GM19328 (cell line): ENCODE measurements around the gene TMEM271.

ENCODE experiments used
- ATAC-seq: cut with Tn5 transposase; IDR thresholded peaks from one replicate; pipeline ENCODE4 v1.9.1; 2021; ENCODE audit warnings: mild to moderate bottlenecking, moderate library complexity; ENCODE audit not compliant: unreplicated experiment

TMEM271 gene

GRCh38 chr4:535181-535923 lies 40.7 kb downstream of the TMEM271 start:
- no peak for ATAC-seq

GRCh38 chr4:534576-535151 lies 41.4 kb downstream of the TMEM271 start:
- no peak for ATAC-seq

GRCh38 chr4:534101-534575 lies 42.0 kb downstream of the TMEM271 start:
- ATAC-seq: no peak

GRCh38 chr4:533318-534100 lies 42.6 kb downstream of the TMEM271 start:
- no peak for ATAC-seq

DNA sequence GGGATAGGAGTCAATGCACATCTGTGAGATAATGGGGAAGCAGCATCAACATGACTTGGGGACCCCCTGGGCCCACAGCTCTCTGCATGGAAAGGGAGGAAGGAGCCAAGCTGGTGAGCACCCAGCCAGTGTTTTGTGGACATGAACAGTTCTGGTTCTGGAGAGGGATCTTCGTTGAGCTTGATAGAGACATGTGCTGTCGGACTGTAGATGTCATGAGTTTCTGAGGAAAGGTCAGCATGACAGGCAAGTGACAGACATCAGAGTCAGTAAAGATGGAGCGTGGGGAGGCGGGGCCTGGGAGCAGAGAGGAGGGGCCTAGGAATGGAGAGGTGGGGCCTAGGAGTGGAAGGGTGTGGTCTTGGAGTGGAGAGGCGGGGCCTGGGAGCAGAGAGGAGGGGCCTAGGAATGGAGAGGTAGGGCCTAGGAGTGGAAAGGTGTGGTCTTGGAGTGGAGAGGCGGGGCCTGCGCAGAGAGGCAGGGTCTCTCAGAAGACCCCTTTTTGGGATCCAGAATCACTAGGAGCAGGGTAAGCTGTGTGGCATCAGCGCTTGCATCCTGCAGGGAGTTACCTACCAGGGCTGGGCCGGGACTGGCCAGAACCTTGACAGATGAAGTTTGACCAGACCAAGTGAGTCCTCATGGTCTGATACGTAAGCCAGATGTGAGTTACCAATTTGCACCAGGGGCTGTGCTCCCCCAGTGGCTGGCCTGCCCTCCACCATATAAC lies 43.3 kb downstream of the TMEM271 start:
- ATAC-seq: no peak

DNA sequence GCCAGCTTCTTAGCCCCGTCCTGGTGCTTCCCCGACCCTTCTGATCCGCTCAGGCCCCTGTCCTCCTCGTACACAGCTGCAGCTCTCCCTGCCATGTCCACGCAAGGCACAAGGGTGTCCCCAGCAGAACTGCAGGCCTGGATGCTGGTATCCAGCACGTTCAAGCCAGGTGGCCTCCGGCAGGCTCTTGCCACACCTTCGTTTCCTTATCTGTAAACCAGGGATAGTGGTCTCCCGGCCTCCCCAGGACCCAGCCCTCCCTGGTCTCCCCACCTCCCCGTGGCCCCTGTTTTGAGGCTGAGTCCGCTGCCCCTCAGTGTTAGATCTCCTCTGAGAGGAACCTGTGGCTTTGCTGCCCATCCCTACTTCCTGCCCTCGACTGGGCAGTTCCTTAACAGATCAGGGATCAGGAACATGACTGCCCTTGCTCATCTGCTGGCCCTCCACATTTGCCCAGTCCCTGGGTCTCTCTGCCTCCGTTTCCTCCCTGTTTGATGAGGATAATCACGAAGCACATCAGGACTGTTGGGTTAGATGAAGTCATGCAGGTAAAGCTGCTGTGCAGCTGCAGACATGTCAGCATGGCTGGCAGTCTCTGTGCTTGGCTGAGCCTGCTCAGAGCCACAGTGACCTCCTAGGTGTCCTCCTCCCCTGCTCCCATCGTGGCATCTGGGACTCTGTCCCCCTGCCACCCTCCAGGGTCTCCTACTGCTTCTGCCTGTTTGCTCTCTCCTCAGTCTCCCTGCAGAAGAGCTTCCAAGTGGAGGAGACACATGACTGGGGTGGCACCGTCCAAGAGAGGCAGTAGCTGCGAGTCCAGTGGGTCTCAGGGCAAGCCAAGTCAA lies 44.2 kb downstream of the TMEM271 start:
- no peak for ATAC-seq

DNA sequence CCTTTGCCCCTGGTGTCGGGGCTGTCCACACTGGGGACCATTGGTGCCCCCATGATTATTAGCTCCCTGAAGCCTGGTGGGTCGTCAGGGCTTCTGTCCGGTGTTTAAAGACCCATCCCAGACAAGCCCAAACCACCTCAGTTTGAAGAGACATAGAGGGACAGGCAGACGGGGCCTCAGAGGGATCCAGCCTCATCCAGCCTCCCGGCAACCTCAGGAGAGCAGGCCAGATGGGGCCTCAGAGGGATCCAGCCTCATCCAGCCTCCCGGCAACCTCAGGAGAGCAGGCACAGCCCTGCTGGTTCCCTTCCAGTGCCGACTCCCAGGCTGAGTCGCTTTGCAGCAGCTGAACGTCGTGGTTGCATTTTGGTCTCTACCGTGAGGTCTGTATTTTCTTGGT lies 45.0 kb downstream of the TMEM271 start:
- no peak for ATAC-seq

- ATAC-seq: no peak
Observed at GRCh38 chr4:530017-530781, 45.9 kb downstream of the TMEM271 start.

GRCh38 chr4:529563-529962 lies 46.5 kb downstream of the TMEM271 start:
- ATAC-seq: no peak

DNA sequence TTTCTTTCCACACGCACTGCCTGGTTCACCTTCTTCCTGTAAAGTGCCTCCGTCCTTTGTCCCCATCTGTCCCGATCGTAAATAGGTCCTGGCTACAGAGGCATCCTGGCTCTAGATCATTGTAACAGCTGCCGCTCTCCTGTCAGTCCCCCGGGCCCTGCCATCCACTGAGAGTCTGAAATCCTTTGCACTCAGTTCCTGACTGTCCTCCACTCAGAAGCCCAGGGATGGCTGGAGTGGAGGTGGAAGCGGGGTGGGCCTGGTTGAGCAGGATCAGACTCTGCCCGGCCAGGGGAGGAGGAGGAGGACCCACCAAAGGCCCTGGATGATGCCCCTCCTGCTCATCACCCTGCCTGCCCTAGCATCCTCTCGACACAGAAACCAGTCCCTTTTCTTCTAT lies 47.3 kb downstream of the TMEM271 start:
- no peak for ATAC-seq

GRCh38 chr4:528296-528695 lies 47.8 kb downstream of the TMEM271 start:
- no peak for ATAC-seq

GRCh38 chr4:526971-527460 lies 49.1 kb downstream of the TMEM271 start:
- no peak for ATAC-seq

DNA sequence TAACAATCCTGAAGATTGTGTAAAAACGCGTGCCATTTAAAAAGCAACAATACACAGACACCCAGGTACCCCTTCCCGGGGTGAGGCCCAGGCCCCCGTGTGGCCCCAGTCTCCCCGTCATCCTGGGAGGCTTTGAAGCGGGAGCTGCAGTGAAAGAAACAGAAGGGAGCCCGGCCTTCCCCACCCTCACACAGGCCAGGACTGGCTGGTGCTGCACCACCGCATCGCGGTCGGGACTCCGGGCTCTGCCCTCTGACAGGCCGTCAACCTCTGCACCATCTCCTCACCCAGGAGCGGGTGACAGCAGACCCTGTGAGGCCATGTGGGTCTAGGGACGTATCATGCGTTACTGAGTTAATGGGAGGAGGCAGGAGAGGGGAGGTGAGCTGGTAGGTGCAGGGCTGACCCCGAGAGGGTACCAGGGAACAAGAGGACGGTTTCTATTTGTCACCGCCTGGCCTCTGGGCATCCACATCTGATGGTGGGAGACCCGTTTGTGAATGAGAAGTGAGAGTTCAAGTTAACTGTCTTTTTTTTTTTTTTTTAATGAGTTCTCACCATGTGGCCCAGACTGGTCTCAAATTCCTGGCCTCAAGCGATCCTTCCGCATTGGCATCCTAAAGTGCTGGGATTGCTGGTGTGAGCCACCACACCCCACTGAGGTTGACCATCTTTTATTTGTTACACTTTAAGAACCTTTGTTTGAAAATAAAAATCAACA lies 49.7 kb downstream of the TMEM271 start:
- no peak for ATAC-seq

DNA sequence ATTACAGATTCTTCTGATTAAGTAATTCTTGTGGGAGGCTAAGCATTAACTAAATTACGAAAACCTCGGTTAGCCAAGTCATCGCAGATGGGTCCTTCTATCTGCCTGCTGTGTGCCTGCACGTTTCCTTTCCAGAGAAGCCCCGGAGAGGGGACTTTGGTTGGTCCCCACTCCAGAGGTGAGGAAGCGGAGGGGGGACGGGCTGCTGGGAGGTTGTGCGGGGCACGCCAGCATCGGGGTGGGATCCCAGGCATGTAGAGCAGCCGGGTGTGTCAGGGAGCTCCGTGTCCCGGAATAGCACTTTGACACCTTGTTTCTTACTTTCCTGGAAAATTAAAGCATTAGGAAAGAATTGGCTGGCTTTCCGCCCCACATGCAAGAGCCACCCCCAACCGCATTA lies 50.4 kb downstream of the TMEM271 start:
- no peak for ATAC-seq

GRCh38 chr4:524196-524595 lies 51.9 kb downstream of the TMEM271 start:
- ATAC-seq: no peak
